ENCODE data around the gene TERT.
"Not testable (repeated sequence)": the region's sequence is repeated elsewhere in the genome, so short reads cannot be mapped to it uniquely, and the experiment has no call there.

TERT gene

DNA sequence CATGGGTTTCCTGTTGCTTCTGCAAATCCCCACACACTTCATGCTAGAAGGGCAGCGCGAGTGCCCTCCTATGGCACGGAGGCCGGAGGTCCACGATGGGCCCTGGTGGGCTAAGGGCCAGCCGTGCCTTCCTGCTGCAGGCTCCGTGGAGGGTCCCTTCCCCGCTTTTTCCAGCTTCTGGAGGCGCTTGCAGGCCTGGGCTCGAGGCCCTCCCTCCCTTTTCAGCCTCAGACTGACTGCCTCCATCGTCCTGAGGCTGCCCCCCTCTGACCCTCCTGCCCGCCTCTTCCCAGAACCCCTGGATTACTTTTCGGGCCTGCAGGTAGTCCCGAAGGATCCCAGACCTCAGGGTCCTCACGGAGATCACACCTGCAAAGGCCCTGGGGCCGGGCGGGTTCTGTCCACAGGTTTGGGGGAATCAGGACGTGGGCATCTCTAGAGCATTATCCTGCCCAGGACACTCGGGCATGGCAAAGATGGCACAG, 3.2 kb upstream of the TERT start:
- H3K4me1 ChIP-seq (ENCODE audit: insufficient read depth, low read length): no peaks in the 10 kb centered on the region; the same call in 1 of the 2 replicates
- no peak overlapping the region for H3K27ac ChIP-seq (ENCODE audit: low read length)

DNA sequence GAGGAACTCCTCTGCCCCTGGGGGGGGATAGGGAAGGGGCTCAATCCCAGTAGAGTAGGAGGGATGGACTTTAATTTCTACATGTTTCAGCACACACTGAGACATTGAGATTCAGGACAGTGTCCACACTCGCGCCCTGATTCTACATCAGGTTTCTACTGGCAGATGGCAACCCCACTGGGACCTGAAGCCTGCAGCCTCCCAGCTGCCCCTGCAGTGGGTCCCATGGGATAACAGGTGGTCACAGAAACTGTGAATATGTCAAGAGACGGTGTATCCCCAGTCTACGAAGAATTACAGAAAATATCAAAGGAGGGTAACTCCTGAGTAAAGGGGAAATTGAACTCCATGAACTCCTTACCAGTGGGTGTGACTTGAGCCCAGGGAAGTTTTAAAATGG, 2.4 kb upstream of the TERT start:
- no peaks in the 10 kb centered on the region for H3K36me3 ChIP-seq (ENCODE audit: insufficient read depth, low read depth, low read length)
- no peak overlapping the region for H3K4me3 ChIP-seq (ENCODE audit: low read length)
- no peak overlapping the region for H3K9ac ChIP-seq (ENCODE audit: low read depth, low read length)
- no peaks in the 10 kb centered on the region for H3K9me3 ChIP-seq (ENCODE audit: insufficient read depth, low read depth, low read length)
- no peak overlapping the region for H3K27ac ChIP-seq (ENCODE audit: low read length)
- H3K27me3 ChIP-seq (ENCODE audit: insufficient read depth, low read length): peaks cover 15% of the 10 kb centered on the region
- H3K4me1 ChIP-seq (ENCODE audit: insufficient read depth, low read length): no peaks in the 10 kb centered on the region; the same call in 1 of the 2 replicates

More for the DNA sequence above, 3.2 kb upstream of the TERT start:
- Histone ChIP-seq H3K9ac (ENCODE audit: low read depth, low read length) (no peak overlapping the region), H3K9me3 (ENCODE audit: insufficient read depth, low read depth, low read length) (no peaks in the 10 kb centered on the region), H3K27me3 (ENCODE audit: insufficient read depth, low read length) (peaks cover 15% of the 10 kb centered on the region), H3K36me3 (ENCODE audit: insufficient read depth, low read depth, low read length) (no peaks in the 10 kb centered on the region), H3K4me3 (ENCODE audit: low read length) (no peak overlapping the region)

DNA sequence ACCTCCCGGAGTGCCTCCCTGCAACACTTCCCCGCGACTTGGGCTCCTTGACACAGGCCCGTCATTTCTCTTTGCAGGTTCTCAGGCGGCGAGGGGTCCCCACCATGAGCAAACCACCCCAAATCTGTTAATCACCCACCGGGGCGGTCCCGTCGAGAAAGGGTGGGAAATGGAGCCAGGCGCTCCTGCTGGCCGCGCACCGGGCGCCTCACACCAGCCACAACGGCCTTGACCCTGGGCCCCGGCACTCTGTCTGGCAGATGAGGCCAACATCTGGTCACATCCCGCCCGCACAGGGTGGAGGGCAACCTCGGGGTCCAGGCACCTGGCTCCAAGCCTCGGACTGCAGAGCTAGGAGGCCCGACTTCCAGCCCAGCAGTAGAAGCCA, 776 bp upstream of the TERT start:
- Histone ChIP-seq H3K9me3 (ENCODE audit: insufficient read depth, low read depth, low read length) (no peaks in the 10 kb centered on the region), H3K9ac (ENCODE audit: low read depth, low read length) (no peak overlapping the region), H3K4me3 (ENCODE audit: low read length) (peak overlapping the region; percentile 70), H3K27me3 (ENCODE audit: insufficient read depth, low read length) (peaks cover 15% of the 10 kb centered on the region), H3K36me3 (ENCODE audit: insufficient read depth, low read depth, low read length) (no peaks in the 10 kb centered on the region), H3K4me1 (ENCODE audit: insufficient read depth, low read length) (no peaks in the 10 kb centered on the region; the same call in 1 of the 2 replicates), H3K27ac (ENCODE audit: low read length) (no peak overlapping the region)

DNA sequence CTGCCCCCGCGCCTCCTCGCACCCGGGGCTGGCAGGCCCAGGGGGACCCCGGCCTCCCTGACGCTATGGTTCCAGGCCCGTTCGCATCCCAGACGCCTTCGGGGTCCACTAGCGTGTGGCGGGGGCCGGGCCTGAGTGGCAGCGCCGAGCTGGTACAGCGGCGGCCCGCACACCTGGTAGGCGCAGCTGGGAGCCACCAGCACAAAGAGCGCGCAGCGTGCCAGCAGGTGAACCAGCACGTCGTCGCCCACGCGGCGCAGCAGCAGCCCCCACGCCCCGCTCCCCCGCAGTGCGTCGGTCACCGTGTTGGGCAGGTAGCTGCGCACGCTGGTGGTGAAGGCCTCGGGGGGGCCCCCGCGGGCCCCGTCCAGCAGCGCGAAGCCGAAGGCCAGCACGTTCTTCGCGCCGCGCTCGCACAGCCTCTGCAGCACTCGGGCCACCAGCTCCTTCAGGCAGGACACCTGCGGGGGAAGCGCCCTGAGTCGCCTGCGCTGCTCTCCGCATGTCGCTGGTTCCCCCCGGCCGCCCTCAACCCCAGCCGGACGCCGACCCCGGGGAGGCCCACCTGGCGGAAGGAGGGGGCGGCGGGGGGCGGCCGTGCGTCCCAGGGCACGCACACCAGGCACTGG, 548 bp downstream of the TERT start:
- H3K36me3 ChIP-seq (ENCODE audit: insufficient read depth, low read depth, low read length): no peaks in the 10 kb centered on the region
- H3K4me1 ChIP-seq (ENCODE audit: insufficient read depth, low read length): no peaks in the 10 kb centered on the region; the same call in 1 of the 2 replicates
- no peak overlapping the region for H3K27ac ChIP-seq (ENCODE audit: low read length)
- H3K9ac ChIP-seq (ENCODE audit: low read depth, low read length): no peak overlapping the region; the same call in 1 of the 2 replicates
- peaks cover 15% of the 10 kb centered on the region for H3K27me3 ChIP-seq (ENCODE audit: insufficient read depth, low read length)
- H3K9me3 ChIP-seq (ENCODE audit: insufficient read depth, low read depth, low read length): no peaks in the 10 kb centered on the region
- H3K4me3 ChIP-seq (ENCODE audit: low read length): peak overlapping the region; percentile 70; the same call in 1 of the 2 replicates

DNA sequence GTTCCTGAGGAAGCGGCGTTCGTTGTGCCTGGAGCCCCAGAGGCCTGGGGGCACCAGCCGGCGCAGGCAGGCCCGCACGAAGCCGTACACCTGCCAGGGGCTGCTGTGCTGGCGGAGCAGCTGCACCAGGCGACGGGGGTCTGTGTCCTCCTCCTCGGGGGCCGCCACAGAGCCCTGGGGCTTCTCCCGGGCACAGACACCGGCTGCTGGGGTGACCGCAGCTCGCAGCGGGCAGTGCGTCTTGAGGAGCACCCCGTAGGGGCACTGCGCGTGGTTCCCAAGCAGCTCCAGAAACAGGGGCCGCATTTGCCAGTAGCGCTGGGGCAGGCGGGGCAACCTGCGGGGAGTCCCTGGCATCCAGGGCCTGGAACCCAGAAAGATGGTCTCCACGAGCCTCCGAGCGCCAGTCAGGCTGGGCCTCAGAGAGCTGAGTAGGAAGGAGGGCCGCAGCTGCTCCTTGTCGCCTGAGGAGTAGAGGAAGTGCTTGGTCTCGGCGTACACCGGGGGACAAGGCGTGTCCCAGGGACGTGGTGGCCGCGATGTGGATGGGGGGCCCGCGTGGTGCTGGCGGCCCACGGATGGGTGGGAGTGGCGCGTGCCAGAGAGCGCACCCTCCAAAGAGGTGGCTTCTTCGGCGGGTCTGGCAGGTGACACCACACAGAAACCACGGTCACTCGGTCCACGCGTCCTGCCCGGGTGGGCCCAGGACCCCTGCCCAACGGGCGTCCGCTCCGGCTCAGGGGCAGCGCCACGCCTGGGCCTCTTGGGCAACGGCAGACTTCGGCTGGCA, 1.3 kb downstream of the TERT start:
- H3K27me3 ChIP-seq (ENCODE audit: insufficient read depth, low read length): peaks cover 15% of the 10 kb centered on the region
- H3K4me3 ChIP-seq (ENCODE audit: low read length): no peak overlapping the region
- H3K36me3 ChIP-seq (ENCODE audit: insufficient read depth, low read depth, low read length): no peaks in the 10 kb centered on the region
- no peaks in the 10 kb centered on the region; the same call in 1 of the 2 replicates for H3K4me1 ChIP-seq (ENCODE audit: insufficient read depth, low read length)
- H3K9me3 ChIP-seq (ENCODE audit: insufficient read depth, low read depth, low read length): no peaks in the 10 kb centered on the region
- H3K9ac ChIP-seq (ENCODE audit: low read depth, low read length): no peak overlapping the region
- no peak overlapping the region for H3K27ac ChIP-seq (ENCODE audit: low read length)

DNA sequence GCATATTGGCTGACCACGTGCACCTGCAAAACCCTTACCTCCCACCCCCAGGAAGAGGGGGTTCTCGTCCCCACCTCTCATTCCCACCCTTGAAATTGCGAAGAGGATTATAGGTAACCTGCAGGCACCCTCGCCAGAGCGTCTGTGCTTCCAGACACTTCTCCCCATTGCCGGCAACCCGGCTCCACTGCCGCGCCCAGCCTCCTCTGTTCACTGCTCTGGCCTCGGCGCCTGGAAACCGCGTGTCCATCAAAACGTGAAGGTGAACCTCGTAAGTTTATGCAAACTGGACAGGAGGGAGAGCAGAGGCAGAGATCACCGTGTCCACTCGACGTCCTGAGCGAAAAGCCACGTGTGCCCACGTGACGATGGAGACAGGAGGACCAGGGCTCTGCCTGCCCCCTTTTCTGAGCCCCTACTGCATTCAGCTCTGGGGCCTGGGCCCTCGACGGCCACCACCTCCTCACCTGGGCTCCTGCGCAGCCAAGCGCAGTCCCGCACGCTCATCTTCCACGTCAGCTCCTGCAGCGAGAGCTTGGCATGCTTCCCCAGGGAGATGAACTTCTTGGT, 1.9 kb downstream of the TERT start:
- Histone ChIP-seq H3K4me1 (ENCODE audit: insufficient read depth, low read length) (no peaks in the 10 kb centered on the region; the same call in 1 of the 2 replicates), H3K27ac (ENCODE audit: low read length) (no peak overlapping the region), H3K27me3 (ENCODE audit: insufficient read depth, low read length) (peaks cover 15% of the 10 kb centered on the region), H3K9me3 (ENCODE audit: insufficient read depth, low read depth, low read length) (no peaks in the 10 kb centered on the region), H3K9ac (ENCODE audit: low read depth, low read length) (no peak overlapping the region), H3K4me3 (ENCODE audit: low read length) (no peak overlapping the region), H3K36me3 (ENCODE audit: insufficient read depth, low read depth, low read length) (no peaks in the 10 kb centered on the region)

DNA sequence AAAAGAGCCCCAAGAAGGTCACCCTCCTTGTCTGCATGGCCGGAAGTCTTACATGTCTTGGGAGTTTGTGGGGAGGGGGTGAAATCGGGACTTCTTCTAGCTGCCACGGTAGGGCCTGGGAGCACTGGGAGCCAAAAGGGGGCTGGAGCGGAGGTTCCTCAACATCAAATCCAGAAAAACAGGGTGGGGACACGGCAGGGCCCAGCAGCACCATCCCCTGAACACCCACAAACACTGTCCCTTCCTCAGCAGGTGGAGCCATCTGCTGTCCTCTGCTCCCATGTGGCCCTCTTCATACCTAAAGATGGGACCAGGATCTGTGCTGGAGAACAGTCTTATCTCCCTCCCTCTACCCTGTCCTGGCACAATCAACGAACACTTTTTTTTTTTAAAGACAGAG, 2.7 kb downstream of the TERT start:
- H3K27ac ChIP-seq (ENCODE audit: low read length): no peak overlapping the region
- no peaks in the 10 kb centered on the region; the same call in 1 of the 2 replicates for H3K4me1 ChIP-seq (ENCODE audit: insufficient read depth, low read length)
- no peaks in the 10 kb centered on the region for H3K9me3 ChIP-seq (ENCODE audit: insufficient read depth, low read depth, low read length)
- H3K36me3 ChIP-seq (ENCODE audit: insufficient read depth, low read depth, low read length): no peaks in the 10 kb centered on the region
- H3K4me3 ChIP-seq (ENCODE audit: low read length): no peak overlapping the region
- H3K9ac ChIP-seq (ENCODE audit: low read depth, low read length): no peak overlapping the region
- peaks cover 15% of the 10 kb centered on the region for H3K27me3 ChIP-seq (ENCODE audit: insufficient read depth, low read length)

DNA sequence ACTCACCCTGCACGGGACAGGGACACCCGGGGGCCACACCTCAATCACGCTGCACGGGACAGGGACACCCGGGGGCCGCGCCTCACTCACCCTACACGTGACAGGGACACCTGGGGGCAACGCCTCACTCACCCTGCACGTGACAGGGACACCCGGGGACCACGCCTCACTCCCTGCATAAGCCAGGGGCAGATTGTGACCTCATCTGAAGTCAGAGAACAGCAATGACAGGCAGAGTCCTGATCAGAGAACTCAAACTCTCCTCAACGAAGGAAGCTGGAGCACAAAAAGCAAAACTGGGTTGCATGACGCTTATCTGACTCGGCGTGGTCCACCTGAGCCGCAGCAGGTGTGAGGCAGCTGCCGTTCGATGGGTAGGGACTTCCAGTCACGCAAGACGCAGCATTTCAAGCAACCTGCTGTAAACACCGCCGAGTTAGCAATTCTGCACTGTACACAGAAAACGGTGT, 3.2 kb downstream of the TERT start:
- H3K36me3 ChIP-seq (ENCODE audit: insufficient read depth, low read depth, low read length): no peaks in the 10 kb centered on the region
- no peak overlapping the region for H3K9ac ChIP-seq (ENCODE audit: low read depth, low read length)
- no peak overlapping the region for H3K4me3 ChIP-seq (ENCODE audit: low read length)
- H3K27me3 ChIP-seq (ENCODE audit: insufficient read depth, low read length): peaks cover 15% of the 10 kb centered on the region
- H3K27ac ChIP-seq (ENCODE audit: low read length): no peak overlapping the region
- no peaks in the 10 kb centered on the region; the same call in 1 of the 2 replicates for H3K4me1 ChIP-seq (ENCODE audit: insufficient read depth, low read length)
- H3K9me3 ChIP-seq (ENCODE audit: insufficient read depth, low read depth, low read length): no peaks in the 10 kb centered on the region

DNA sequence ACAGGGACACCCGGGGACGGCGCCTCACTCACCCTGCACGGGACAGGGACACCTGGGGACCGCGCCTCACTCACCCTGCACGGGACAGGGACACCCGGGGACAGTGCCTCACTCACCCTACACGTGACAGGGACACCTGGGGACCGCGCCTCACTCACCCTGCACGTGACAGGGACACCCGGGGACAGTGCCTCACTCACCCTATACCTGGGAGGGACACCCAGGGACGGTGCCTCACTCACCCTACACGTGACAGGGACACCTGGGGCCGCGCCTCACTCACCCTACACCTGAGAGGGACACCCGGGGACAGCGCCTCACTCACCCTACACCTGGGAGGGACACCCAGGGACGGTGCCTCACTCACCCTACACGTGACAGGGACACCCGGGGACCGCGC, 3.9 kb downstream of the TERT start:
- not testable (repeated sequence) for H3K27me3 ChIP-seq (ENCODE audit: insufficient read depth, low read length); H3K9ac ChIP-seq (ENCODE audit: low read depth, low read length); H3K9me3 ChIP-seq (ENCODE audit: insufficient read depth, low read depth, low read length); H3K4me3 ChIP-seq (ENCODE audit: low read length); H3K36me3 ChIP-seq (ENCODE audit: insufficient read depth, low read depth, low read length); H3K4me1 ChIP-seq (ENCODE audit: insufficient read depth, low read length); H3K27ac ChIP-seq (ENCODE audit: low read length)

DNA sequence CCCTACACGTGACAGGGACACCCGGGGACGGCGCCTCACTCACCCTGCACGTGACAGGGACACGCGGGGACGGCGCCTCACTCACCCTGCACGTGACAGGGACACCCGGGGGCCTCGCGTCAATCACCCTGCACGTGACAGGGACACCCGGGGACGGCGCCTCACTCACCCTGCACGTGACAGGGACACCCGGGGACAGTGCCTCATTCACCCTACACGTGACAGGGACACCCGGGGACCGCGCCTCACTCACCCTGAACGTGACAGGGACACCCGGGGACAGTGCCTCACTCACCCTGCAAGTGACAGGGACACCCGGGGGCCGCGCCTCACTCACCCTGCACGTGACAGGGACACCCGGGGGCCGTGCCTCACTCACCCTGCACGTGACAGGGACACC, 5.3 kb downstream of the TERT start:
- H3K4me3 ChIP-seq (ENCODE audit: low read length); H3K27ac ChIP-seq (ENCODE audit: low read length); H3K4me1 ChIP-seq (ENCODE audit: insufficient read depth, low read length); H3K9ac ChIP-seq (ENCODE audit: low read depth, low read length); H3K9me3 ChIP-seq (ENCODE audit: insufficient read depth, low read depth, low read length); H3K27me3 ChIP-seq (ENCODE audit: insufficient read depth, low read length); H3K36me3 ChIP-seq (ENCODE audit: insufficient read depth, low read depth, low read length): not testable (repeated sequence)

DNA sequence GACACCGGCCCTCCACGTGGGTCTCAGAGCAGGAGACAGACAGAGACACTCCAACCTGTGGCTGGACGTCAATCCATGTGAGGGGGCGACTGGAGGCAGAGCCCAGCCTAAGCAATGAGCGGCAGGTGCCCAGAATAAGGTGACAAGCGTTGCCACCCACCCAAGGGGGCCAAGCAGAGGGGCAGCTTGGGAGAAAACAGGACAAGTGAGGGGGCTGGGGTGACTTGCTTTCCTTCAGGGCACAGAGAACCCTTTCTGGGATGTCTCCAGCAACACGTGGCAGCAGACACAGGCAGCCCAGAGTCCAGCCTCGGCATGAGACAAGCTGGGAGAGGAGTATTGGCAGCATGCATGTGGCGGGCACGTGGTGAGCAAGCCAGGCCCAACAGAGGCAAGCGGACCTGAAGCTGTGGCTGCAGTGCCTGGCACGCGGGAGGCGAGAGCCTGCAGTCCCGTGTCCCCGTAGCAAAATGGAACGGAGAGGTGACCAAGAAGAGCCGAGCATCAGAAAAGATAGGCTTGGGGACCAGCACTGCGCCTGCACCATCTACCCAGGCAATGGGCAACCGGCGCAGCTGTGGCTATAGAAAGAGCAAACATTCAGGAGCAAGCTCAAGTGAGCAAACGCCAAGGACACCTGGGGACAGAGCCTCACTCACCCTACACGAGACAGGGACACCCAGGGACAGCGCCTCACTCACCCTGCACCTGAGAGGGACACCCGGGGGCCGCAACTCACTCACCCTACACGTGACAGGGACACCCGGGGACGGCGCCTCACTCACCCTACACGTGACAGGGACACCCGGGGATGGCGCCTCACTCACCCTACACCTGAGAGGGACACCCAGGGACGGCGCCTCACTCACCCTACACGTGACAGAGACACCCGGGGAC, 6.2 kb downstream of the TERT start:
- Histone ChIP-seq H3K9me3 (ENCODE audit: insufficient read depth, low read depth, low read length) (no peaks in the 10 kb centered on the region), H3K9ac (ENCODE audit: low read depth, low read length) (no peak overlapping the region), H3K4me1 (ENCODE audit: insufficient read depth, low read length) (no peaks in the 10 kb centered on the region), H3K27ac (ENCODE audit: low read length) (no peak overlapping the region), H3K36me3 (ENCODE audit: insufficient read depth, low read depth, low read length) (no peaks in the 10 kb centered on the region), H3K27me3 (ENCODE audit: insufficient read depth, low read length) (no peaks in the 10 kb centered on the region), H3K4me3 (ENCODE audit: low read length) (no peak overlapping the region)

All from iPS-20b (cell line).